H1 (cell line): ENCODE results near the gene TMEM271. TPM values are rescaled to one million over a fixed set of nuclear protein-coding genes. Genes with fewer than 3 reads are reported as not detected.

Experiments used
- CTCF ChIA-PET: fragments of 300-600 bp; sonication (Branson Sonifier 250); formaldehyde crosslinking; loops from one replicate; lab custom pipeline; 2021; ENCODE audit not compliant: partially characterized antibody; lab: Charles Lee
- POLR2A ChIA-PET: fragments of 300-600 bp; sonication (Branson Sonifier 250); formaldehyde crosslinking; loops from one replicate; lab custom pipeline; 2021; ENCODE audit warnings: inconsistent platforms; ENCODE audit not compliant: partially characterized antibody; lab: Charles Lee
- DNase-seq, 2 experiments: peaks; one replicate each; pipeline versions ENCODE4 v3.0.0 to v3.0.0-alpha.2; 2010 to 2022; ENCODE audit warnings: low spot score in 2 of 2, low read depth in 1 of 2, mixed read lengths in 1 of 2
- FAIRE-seq: peaks from 2 replicates; lab custom pipeline; 2011; peaks lifted over from hg19 to GRCh38; lab: Jason Lieb, UNC
- H2AFZ ChIP-seq: 2 replicates; pipeline ENCODE4 v1.8.1; 2012; ENCODE audit warnings: low read length, inconsistent platforms
- H2AK5ac ChIP-seq: 2 replicates; pipeline ENCODE4 v1.6.1; 2013; ENCODE audit warnings: low read depth, low read length
- H2BK120ac ChIP-seq: replicated peaks from 2 replicates; pipeline ENCODE3; 2013; ENCODE audit warnings: low read depth, low read length, inconsistent platforms
- H2BK12ac ChIP-seq: 2 replicates; pipeline ENCODE4 v1.6.1; 2013; ENCODE audit warnings: low read depth, low read length
- H2BK15ac ChIP-seq: 2 replicates; pipeline ENCODE4 v1.6.1; 2013; ENCODE audit warnings: low read length
- H2BK20ac ChIP-seq: 2 replicates; pipeline ENCODE4 v1.6.1; 2013; ENCODE audit warnings: low read length
- H2BK5ac ChIP-seq: 2 replicates; pipeline ENCODE4 v1.6.1; 2013; ENCODE audit warnings: low read depth, low read length
- H3K14ac ChIP-seq: 2 replicates; pipeline ENCODE4 v1.6.1; 2013; ENCODE audit warnings: inconsistent platforms; ENCODE audit not compliant: insufficient read length
- H3K18ac ChIP-seq: 2 replicates; pipeline ENCODE4 v1.6.1; 2013; ENCODE audit warnings: low read length; ENCODE audit errors: extremely low read depth
- H3K23ac ChIP-seq: 2 replicates; pipeline ENCODE4 v1.6.1; 2013; ENCODE audit warnings: inconsistent platforms; ENCODE audit not compliant: insufficient read length
- H3K23me2 ChIP-seq: 2 replicates; pipeline ENCODE4 v1.6.1; 2013; ENCODE audit warnings: low read depth, low read length
- H3K27ac ChIP-seq: 2 replicates; pipeline ENCODE4 v1.6.1; 2011; ENCODE audit warnings: low read depth, low read length, inconsistent platforms
- H3K27me3 ChIP-seq, 4 experiments: replicated peaks in 1 of 4; 1 replicate in 1 of 4; 2 replicates in 3 of 4; pipeline versions ENCODE4 v1.6.1 to v1.8.1; 2011 to 2013; ENCODE audit warnings: low read length in 3 of 4, mild to moderate bottlenecking in 3 of 4, inconsistent platforms in 2 of 4, mixed read lengths in 2 of 4, moderate library complexity in 1 of 4; ENCODE audit not compliant: control insufficient read depth in 3 of 4, insufficient read depth in 3 of 4; ENCODE audit errors: extremely low read depth in 1 of 4
- H3K36me3 ChIP-seq, 4 experiments: 2 replicates each; pipeline versions ENCODE4 v1.6.1 to v1.8.1; 2011 to 2013; ENCODE audit warnings: mild to moderate bottlenecking in 4 of 4, low read length in 3 of 4, moderate library complexity in 2 of 4, control low read depth in 1 of 4, inconsistent platforms in 1 of 4; ENCODE audit not compliant: insufficient read depth in 4 of 4, control insufficient read depth in 2 of 4
- H3K4ac ChIP-seq: replicated peaks from 2 replicates; pipeline ENCODE3; 2013; ENCODE audit warnings: low read length, low read depth, mixed read lengths, inconsistent platforms; ENCODE audit not compliant: insufficient read length
- H3K4me1 ChIP-seq, 4 experiments: replicated peaks in 1 of 4; 1 replicate in 1 of 4; 2 replicates in 3 of 4; pipeline versions ENCODE4 v1.6.1 to v1.8.1; 2011 to 2013; ENCODE audit warnings: low read length in 3 of 4, inconsistent platforms in 2 of 4, mixed read lengths in 1 of 4; ENCODE audit not compliant: insufficient read depth in 4 of 4, control insufficient read depth in 3 of 4
- H3K4me2 ChIP-seq, 2 experiments: 2 replicates each; pipeline versions ENCODE4 v1.6.1 to v1.8.1; 2011 to 2013; ENCODE audit warnings: low read depth in 2 of 2, low read length in 2 of 2, control low read depth in 1 of 2, inconsistent platforms in 1 of 2, mild to moderate bottlenecking in 1 of 2; ENCODE audit not compliant: insufficient read depth in 1 of 2
- H3K4me3 ChIP-seq, 4 experiments: fragments of 200-600, 300-600 bp in 1 of 4; sonication (generic), shearing (Covaris generic), sonication (Bioruptor Twin) in 1 of 4; 2 replicates each; pipeline versions ENCODE4 v1.5.1 to v1.8.1; 2011 to 2016; ENCODE audit warnings: low read length in 4 of 4, low read depth in 3 of 4, control low read depth in 2 of 4, inconsistent platforms in 2 of 4, mild to moderate bottlenecking in 2 of 4, mixed read lengths in 1 of 4, moderate library complexity in 1 of 4; ENCODE audit not compliant: insufficient read depth in 2 of 4; ENCODE audit errors: extremely low read depth in 1 of 4
- H3K56ac ChIP-seq: replicated peaks from 2 replicates; pipeline ENCODE3; 2013; ENCODE audit warnings: low read depth, mild to moderate bottlenecking, mixed read lengths, low read length, inconsistent platforms; ENCODE audit not compliant: insufficient read length
- H3K79me1 ChIP-seq: 2 replicates; pipeline ENCODE4 v1.6.1; 2013; ENCODE audit warnings: low read depth, low read length, control low read depth
- H3K79me2 ChIP-seq, 2 experiments: 2 replicates each; pipeline versions ENCODE4 v1.6.1 to v1.8.1; 2012 to 2013; ENCODE audit warnings: low read length in 2 of 2, mild to moderate bottlenecking in 2 of 2, inconsistent platforms in 1 of 2; ENCODE audit not compliant: insufficient read depth in 2 of 2, control insufficient read depth in 1 of 2
- H3K9ac ChIP-seq, 4 experiments: replicated peaks in 1 of 4; 1 replicate in 1 of 4; 2 replicates in 3 of 4; pipeline versions ENCODE4 v1.6.1 to v1.8.1; 2011 to 2013; ENCODE audit warnings: low read depth in 3 of 4, low read length in 3 of 4, control low read depth in 2 of 4, mild to moderate bottlenecking in 2 of 4, moderate library complexity in 2 of 4, inconsistent platforms in 1 of 4; ENCODE audit errors: extremely low read depth in 1 of 4
- H3K9me3 ChIP-seq, 2 experiments: 2 replicates each; pipeline versions ENCODE4 v1.6.1 to v1.8.1; 2012 to 2013; ENCODE audit warnings: mild to moderate bottlenecking in 2 of 2, moderate library complexity in 2 of 2, control low read depth in 1 of 2, inconsistent platforms in 1 of 2, low read depth in 1 of 2, low read length in 1 of 2, mixed read lengths in 1 of 2; ENCODE audit not compliant: insufficient read depth in 2 of 2
- H4K20me1 ChIP-seq, 2 experiments: replicated peaks in 1 of 2; 2 replicates each; pipeline versions ENCODE3 to v1.8.1; 2011 to 2013; ENCODE audit warnings: inconsistent platforms in 2 of 2, low read length in 2 of 2, mild to moderate bottlenecking in 1 of 2; ENCODE audit not compliant: insufficient read depth in 2 of 2, control insufficient read depth in 1 of 2
- H4K5ac ChIP-seq: 2 replicates; pipeline ENCODE4 v1.6.1; 2013; ENCODE audit warnings: low read length, low read depth, mixed read lengths, inconsistent platforms; ENCODE audit not compliant: insufficient read length
- H4K8ac ChIP-seq: 2 replicates; pipeline ENCODE4 v1.8.0; 2013; ENCODE audit warnings: mild to moderate bottlenecking, moderate library complexity, low read length, inconsistent platforms; ENCODE audit not compliant: insufficient read depth; ENCODE audit errors: extremely low read depth
- H4K91ac ChIP-seq: replicated peaks from 2 replicates; pipeline ENCODE3; 2013; ENCODE audit warnings: low read length, mixed read lengths, inconsistent platforms; ENCODE audit not compliant: insufficient read length
- POLR2AphosphoS5 ChIP-seq: IDR thresholded peaks from 2 replicates; pipeline ENCODE4 v1.6.1; 2011; ENCODE audit warnings: low read depth, low read length
- TEAD4 ChIP-seq: IDR thresholded peaks from 2 replicates; pipeline ENCODE4 v1.6.1; 2012; ENCODE audit warnings: low read depth, low read length, inconsistent platforms, mixed read lengths
- WGBS, 2 experiments: shearing (Covaris generic) in 1 of 2; methylation state at CpG; one replicate each; pipeline versions ENCODE4 v1.1.6 to v1.1.7; 2013 to 2015; ENCODE audit warnings: low lambda C conversion rate in 2 of 2, mixed read lengths in 2 of 2, inconsistent platforms in 1 of 2, low coverage in 1 of 2, missing lambda C conversion rate in 1 of 2; ENCODE audit not compliant: insufficient replicate concordance in 2 of 2, insufficient coverage in 1 of 2, insufficient read length in 1 of 2; ENCODE audit errors: extremely low coverage in 1 of 2, missing lambda C conversion rate in 1 of 2; 5-methylcytosine and 5-hydroxymethylcytosine counted together
- polyA plus RNA-seq, 7 experiments: library from polyadenylated mRNA; depleted of rRNA in 3 of 7; stranded (reverse) in 5 of 7; unstranded in 2 of 7; fragments of >200 nt in 5 of 7; fragments of 200-250 nt in 2 of 7; gene quantifications; 1 replicate in 5 of 7; 2 replicates in 1 of 7; 4 replicates in 1 of 7; pipeline versions ENCODE4 v1.2.1 to v1.2.3, GENCODE V29; 2011 to 2013; ENCODE audit warnings: missing spikeins in 2 of 7, mixed read lengths in 2 of 7
- total RNA-seq: library from RNA; stranded (reverse); fragmentation: NEBNext Ultra II Directional; extraction: Animal tissue kit (Norgen Biotek cat#: 25700); gene quantifications from 2 replicates; pipeline ENCODE4 v1.2.1, GENCODE V29; 2021

The TMEM271 gene
- total and polyA plus RNA-seq, 2 of the 8 experiments (the other 6 are each of a cell fraction or from before 2014, with no cell fraction given) = 0.08 to 0.35 TPM

- no peak overlapping the region for H3K4ac ChIP-seq
- H3K27ac ChIP-seq = no peak overlapping the region
- peaks cover 0 to 3% of the 10 kb centered on the region in 2 experiments for H4K20me1 ChIP-seq
- FAIRE-seq = no peak
- 0 out of 2 replicates have a peak overlapping the region, but pooled peaks have one; percentile 46 for H2BK15ac ChIP-seq
- H3K4me3 ChIP-seq = no peak overlapping the region
- H3K18ac ChIP-seq = no peak overlapping the region
- no peak overlapping the region for H3K4me2 ChIP-seq
- no peak overlapping the region for H4K8ac ChIP-seq
- H3K23ac ChIP-seq = no peak overlapping the region
- ChIA-PET POLR2A (interaction anchor here (1.0 to 1.2 kb wide), 2 partner anchors 11 to 57 kb away, joined by 3 read pairs; partner anchors contain the start of gene MYL5), CTCF (interaction anchor here (0.6 to 1.5 kb wide), 3 partner anchors 15 to 246 kb away, joined by 3 to 5 read pairs (median 4); no protein-coding TSS in a partner anchor)
- H2BK5ac ChIP-seq = no peak overlapping the region
- no peak overlapping the region for H2BK120ac ChIP-seq
- DNase-seq = no peak
- H3K79me1 ChIP-seq = no peaks in the 10 kb centered on the region; the same call in 1 of the 2 replicates
- no peaks in the 10 kb centered on the region for H3K9me3 ChIP-seq
- H3K4me1 ChIP-seq = no peaks in the 10 kb centered on the region; a peak in 1 of 7 replicates
- no peaks in the 10 kb centered on the region for H3K23me2 ChIP-seq
- no peak overlapping the region for H3K9ac ChIP-seq
- no peaks in the 10 kb centered on the region for H3K79me2 ChIP-seq
- peak overlapping the region; percentile 27 for H4K91ac ChIP-seq
- no peak overlapping the region for H2BK12ac ChIP-seq
- peak overlapping the region; percentile 75; the same call in 1 of the 2 replicates for H2AK5ac ChIP-seq
- no peak overlapping the region for H3K14ac ChIP-seq
- 89% methylated on average over 17 of the region's 18 CpGs; no CpG with 5 or more reads in 1 of the 2 experiments for WGBS, 2 experiments
- no peak overlapping the region for H4K5ac ChIP-seq
- H3K56ac ChIP-seq = no peak overlapping the region
- H2AFZ ChIP-seq = no peak overlapping the region
- TF ChIP-seq POLR2AphosphoS5 (no peak), TEAD4 (peak; percentile 68; the same call in 1 of the 2 replicates)
- H2BK20ac ChIP-seq = no peak overlapping the region
- H3K27me3 ChIP-seq = peaks cover 0 to 2% (median 0%) of the 10 kb centered on the region in 4 experiments; a peak in 1 of 7 replicates
- H3K36me3 ChIP-seq = no peaks in the 10 kb centered on the region
Measured at GRCh38 chr4:617644-618641, 41.8 kb upstream of the TMEM271 start.
